ENCODE results near the gene DNAH1. TPM values are rescaled to one million over a fixed set of nuclear protein-coding genes. Genes with fewer than 3 reads are reported as not detected.

DNAH1 gene
- total and polyA plus RNA-seq, 2 experiments from 2014 or later, result 0.81 to 1.8 TPM

DNA sequence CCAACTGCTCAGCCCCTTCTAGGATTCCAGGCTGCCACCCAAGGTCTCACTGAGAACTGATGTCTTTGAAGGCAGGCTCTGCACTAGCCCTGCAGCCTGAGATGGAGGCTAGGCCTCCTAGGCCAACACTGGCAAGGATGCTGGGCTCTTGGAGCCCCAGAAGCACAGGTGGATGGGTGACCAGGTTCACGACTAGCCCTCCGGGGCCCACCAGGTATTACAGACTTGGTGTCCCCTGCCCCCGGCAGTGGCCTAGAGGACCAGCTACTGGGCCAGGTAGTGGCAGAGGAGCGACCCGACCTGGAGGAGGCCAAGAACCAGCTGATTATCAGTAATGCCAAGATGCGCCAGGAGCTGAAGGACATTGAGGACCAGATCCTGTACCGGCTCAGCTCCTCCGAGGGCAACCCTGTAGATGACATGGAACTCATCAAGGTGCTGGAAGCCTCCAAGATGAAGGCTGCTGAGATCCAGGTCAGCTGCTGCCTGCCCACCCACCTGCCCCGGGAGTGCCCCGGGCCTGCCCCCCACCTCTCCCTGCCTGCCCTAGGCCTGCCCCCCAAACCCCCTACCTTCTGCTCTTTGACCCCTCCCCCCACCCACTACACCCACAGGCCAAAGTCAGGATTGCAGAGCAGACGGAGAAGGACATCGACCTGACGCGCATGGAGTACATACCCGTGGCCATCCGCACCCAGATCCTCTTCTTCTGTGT lies 76.3 kb downstream of the DNAH1 start (continued):
- TF ChIP-seq, protein P1, sequence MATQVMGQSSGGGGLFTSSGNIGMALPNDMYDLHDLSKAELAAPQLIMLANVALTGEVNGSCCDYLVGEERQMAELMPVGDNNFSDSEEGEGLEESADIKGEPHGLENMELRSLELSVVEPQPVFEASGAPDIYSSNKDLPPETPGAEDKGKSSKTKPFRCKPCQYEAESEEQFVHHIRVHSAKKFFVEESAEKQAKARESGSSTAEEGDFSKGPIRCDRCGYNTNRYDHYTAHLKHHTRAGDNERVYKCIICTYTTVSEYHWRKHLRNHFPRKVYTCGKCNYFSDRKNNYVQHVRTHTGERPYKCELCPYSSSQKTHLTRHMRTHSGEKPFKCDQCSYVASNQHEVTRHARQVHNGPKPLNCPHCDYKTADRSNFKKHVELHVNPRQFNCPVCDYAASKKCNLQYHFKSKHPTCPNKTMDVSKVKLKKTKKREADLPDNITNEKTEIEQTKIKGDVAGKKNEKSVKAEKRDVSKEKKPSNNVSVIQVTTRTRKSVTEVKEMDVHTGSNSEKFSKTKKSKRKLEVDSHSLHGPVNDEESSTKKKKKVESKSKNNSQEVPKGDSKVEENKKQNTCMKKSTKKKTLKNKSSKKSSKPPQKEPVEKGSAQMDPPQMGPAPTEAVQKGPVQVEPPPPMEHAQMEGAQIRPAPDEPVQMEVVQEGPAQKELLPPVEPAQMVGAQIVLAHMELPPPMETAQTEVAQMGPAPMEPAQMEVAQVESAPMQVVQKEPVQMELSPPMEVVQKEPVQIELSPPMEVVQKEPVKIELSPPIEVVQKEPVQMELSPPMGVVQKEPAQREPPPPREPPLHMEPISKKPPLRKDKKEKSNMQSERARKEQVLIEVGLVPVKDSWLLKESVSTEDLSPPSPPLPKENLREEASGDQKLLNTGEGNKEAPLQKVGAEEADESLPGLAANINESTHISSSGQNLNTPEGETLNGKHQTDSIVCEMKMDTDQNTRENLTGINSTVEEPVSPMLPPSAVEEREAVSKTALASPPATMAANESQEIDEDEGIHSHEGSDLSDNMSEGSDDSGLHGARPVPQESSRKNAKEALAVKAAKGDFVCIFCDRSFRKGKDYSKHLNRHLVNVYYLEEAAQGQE (IDR thresholded peaks at IDR 0.05; ENCODE audit: unreplicated experiment), result no peak
- TF ChIP-seq EZH2phosphoT487 (IDR thresholded peaks at IDR 0.05; ENCODE audit: unreplicated experiment), result no peak
- no peak for TF ChIP-seq EZH2 (IDR thresholded peaks at IDR 0.05; ENCODE audit: low read depth, unreplicated experiment)
- TF ChIP-seq, protein P2, sequence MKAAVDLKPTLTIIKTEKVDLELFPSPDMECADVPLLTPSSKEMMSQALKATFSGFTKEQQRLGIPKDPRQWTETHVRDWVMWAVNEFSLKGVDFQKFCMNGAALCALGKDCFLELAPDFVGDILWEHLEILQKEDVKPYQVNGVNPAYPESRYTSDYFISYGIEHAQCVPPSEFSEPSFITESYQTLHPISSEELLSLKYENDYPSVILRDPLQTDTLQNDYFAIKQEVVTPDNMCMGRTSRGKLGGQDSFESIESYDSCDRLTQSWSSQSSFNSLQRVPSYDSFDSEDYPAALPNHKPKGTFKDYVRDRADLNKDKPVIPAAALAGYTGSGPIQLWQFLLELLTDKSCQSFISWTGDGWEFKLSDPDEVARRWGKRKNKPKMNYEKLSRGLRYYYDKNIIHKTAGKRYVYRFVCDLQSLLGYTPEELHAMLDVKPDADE (IDR thresholded peaks at IDR 0.05), result no peak
- TF ChIP-seq ZNF331 (CRISPR knock-in tag; IDR thresholded peaks at IDR 0.05; ENCODE audit: low read depth), result no peak
- no peak for TF ChIP-seq POLR2AphosphoS5 (IDR thresholded peaks at IDR 0.05; ENCODE audit: low read depth)
- TF ChIP-seq ZNF114 (CRISPR knock-in tag; IDR thresholded peaks at IDR 0.05), result no peak
- no peak for TF ChIP-seq NANOG (IDR thresholded peaks at IDR 0.05; ENCODE audit: borderline replicate concordance)

DNA sequence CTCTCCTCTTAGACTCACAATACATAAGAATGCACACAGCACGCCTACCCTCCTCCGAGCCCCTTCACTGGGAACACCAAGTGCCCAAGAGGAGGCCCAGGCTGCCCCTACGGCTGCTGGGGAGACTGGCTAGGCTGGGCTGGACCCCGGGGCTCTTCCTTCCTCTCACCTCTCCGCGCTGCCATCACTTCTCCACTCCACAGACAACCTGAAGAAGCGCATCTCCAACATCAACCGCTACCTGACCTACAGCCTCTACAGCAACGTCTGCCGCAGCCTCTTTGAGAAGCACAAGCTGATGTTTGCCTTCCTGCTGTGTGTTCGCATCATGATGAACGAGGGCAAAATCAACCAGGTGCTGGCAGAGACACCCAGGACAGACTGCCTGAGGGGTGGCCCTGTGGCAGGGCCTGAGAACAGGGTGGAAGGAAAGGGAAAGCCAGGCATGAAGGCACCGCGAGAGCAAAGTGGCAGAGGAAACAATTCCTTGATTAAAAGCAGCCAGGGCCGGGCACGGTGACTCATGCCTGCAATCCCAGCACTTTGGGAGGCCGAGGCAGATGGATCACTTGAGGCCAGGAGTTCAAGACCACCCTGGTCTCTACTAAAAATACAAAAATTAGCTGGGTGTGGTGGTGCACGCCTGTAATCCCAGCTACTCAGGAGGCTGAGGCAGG lies 77.2 kb downstream of the DNAH1 start:
- Mint-ChIP-seq H3K27me3 (ENCODE audit: insufficient read depth, low read depth, poor library complexity) (peaks cover 26% of the 10 kb centered on the region), H3K4me3 (no peak overlapping the region), H3K4me1 (no peaks in the 10 kb centered on the region; the same call in 2 of the 3 replicates), H3K9me3 (no peaks in the 10 kb centered on the region; the same call in 2 of the 3 replicates), H3K27ac (no peak overlapping the region), H3K36me3 (ENCODE audit: low read depth) (no peaks in the 10 kb centered on the region)
- ATAC-seq (no peak), DNase-seq (ENCODE audit: low spot score) (no peak)
- no peak overlapping the region for H3K4me2 ChIP-seq
- H4K20me1 ChIP-seq (replicated peaks; ENCODE audit: insufficient read depth), result no peaks in the 10 kb centered on the region
- no peaks in the 10 kb centered on the region for H3K36me3 ChIP-seq (ENCODE audit: insufficient read depth)
- no peaks in the 10 kb centered on the region for H3K27me3 ChIP-seq (ENCODE audit: insufficient read depth)
- H3K9me2 ChIP-seq (ENCODE audit: insufficient read depth), result no peaks in the 10 kb centered on the region
- no peaks in the 10 kb centered on the region for H3F3A ChIP-seq (replicated peaks; ENCODE audit: low read depth)
- H3K4me3 ChIP-seq, result no peak overlapping the region
- H3K4me1 ChIP-seq (ENCODE audit: insufficient read depth), result no peaks in the 10 kb centered on the region
- TF ChIP-seq EZH2 (IDR thresholded peaks at IDR 0.05; ENCODE audit: low read depth, unreplicated experiment) (no peak), STAT1 (IDR thresholded peaks at IDR 0.05; ENCODE audit: unreplicated experiment) (no peak), EZH2phosphoT487 (IDR thresholded peaks at IDR 0.05; ENCODE audit: unreplicated experiment) (no peak)
- TF ChIP-seq, protein P3, sequence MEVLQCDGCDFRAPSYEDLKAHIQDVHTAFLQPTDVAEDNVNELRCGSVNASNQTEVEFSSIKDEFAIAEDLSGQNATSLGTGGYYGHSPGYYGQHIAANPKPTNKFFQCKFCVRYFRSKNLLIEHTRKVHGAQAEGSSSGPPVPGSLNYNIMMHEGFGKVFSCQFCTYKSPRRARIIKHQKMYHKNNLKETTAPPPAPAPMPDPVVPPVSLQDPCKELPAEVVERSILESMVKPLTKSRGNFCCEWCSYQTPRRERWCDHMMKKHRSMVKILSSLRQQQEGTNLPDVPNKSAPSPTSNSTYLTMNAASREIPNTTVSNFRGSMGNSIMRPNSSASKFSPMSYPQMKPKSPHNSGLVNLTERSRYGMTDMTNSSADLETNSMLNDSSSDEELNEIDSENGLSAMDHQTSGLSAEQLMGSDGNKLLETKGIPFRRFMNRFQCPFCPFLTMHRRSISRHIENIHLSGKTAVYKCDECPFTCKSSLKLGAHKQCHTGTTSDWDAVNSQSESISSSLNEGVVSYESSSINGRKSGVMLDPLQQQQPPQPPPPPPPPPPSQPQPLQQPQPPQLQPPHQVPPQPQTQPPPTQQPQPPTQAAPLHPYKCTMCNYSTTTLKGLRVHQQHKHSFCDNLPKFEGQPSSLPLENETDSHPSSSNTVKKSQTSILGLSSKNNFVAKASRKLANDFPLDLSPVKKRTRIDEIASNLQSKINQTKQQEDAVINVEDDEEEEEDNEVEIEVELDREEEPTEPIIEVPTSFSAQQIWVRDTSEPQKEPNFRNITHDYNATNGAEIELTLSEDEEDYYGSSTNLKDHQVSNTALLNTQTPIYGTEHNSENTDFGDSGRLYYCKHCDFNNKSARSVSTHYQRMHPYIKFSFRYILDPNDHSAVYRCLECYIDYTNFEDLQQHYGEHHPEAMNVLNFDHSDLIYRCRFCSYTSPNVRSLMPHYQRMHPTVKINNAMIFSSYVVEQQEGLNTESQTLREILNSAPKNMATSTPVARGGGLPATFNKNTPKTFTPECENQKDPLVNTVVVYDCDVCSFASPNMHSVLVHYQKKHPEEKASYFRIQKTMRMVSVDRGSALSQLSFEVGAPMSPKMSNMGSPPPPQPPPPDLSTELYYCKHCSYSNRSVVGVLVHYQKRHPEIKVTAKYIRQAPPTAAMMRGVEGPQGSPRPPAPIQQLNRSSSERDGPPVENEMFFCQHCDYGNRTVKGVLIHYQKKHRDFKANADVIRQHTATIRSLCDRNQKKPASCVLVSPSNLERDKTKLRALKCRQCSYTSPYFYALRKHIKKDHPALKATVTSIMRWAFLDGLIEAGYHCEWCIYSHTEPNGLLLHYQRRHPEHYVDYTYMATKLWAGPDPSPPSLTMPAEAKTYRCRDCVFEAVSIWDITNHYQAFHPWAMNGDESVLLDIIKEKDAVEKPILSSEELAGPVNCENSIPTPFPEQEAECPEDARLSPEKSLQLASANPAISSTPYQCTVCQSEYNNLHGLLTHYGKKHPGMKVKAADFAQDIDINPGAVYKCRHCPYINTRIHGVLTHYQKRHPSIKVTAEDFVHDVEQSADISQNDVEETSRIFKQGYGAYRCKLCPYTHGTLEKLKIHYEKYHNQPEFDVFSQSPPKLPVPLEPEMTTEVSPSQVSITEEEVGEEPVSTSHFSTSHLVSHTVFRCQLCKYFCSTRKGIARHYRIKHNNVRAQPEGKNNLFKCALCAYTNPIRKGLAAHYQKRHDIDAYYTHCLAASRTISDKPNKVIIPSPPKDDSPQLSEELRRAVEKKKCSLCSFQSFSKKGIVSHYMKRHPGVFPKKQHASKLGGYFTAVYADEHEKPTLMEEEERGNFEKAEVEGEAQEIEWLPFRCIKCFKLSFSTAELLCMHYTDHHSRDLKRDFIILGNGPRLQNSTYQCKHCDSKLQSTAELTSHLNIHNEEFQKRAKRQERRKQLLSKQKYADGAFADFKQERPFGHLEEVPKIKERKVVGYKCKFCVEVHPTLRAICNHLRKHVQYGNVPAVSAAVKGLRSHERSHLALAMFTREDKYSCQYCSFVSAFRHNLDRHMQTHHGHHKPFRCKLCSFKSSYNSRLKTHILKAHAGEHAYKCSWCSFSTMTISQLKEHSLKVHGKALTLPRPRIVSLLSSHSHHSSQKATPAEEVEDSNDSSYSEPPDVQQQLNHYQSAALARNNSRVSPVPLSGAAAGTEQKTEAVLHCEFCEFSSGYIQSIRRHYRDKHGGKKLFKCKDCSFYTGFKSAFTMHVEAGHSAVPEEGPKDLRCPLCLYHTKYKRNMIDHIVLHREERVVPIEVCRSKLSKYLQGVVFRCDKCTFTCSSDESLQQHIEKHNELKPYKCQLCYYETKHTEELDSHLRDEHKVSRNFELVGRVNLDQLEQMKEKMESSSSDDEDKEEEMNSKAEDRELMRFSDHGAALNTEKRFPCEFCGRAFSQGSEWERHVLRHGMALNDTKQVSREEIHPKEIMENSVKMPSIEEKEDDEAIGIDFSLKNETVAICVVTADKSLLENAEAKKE (CRISPR knock-in tag; IDR thresholded peaks at IDR 0.05), result no peak
- H3K27ac ChIP-seq (ENCODE audit: low read depth), result no peak overlapping the region
- no peak overlapping the region for H2AFZ ChIP-seq
- no peaks in the 10 kb centered on the region for H3K79me2 ChIP-seq (replicated peaks; ENCODE audit: insufficient read depth)

Data from GM23338 (cell line).